Testis (tissue), 2 donors: ENCODE measurements around the gene TMED10.

Experiments used
- CTCF ChIP-seq, 3 experiments: fragments of 450-650 bp in 2 of 3; fragments of 200-600 bp in 1 of 3; sonication (generic) in 1 of 3; IDR thresholded peaks; one replicate each; pipeline ENCODE4 v1.5.1; 2016 to 2019; ENCODE audit warnings: antibody characterized with exemption in 3 of 3, mild to moderate bottlenecking in 2 of 3, moderate library complexity in 1 of 3
- POLR2A ChIP-seq: fragments of 450-650 bp; IDR thresholded peaks from one replicate; pipeline ENCODE4 v1.6.1; 2017; ENCODE audit warnings: antibody characterized with exemption, mild to moderate bottlenecking, moderate library complexity

DNA sequence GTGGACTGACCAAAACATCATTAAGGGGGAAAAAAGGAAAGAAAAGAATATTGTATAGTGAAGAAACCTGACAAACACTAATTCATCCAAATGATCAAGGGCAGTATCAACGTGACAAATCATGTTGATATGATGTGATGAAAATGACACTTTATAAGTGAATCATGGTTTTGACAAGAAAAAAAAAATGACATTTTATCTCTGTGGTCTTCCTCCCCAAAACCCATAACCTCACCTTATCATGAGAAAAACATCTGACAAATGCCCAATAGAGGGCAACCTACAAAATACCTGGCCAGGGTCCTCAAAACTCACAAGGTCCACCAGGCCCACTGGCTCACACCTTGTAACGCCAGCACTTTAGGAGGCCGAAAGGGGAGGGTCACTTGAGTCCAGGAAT is 13.8 kb downstream of the TMED10 start:
- TF ChIP-seq CTCF (IDR thresholded peaks at IDR 0.05) (no peak), POLR2A (no peak)
